HAP-1 (cell line): ENCODE results near the gene SENP1.
"Not testable (repeated sequence)": the region's sequence is repeated elsewhere in the genome, so short reads cannot be mapped to it uniquely, and the experiment has no call there.

Experiments used
- DNase-seq, 2 experiments: peaks; one replicate each; pipeline ENCODE4 v3.0.0-alpha.2; 2016 to 2020; ENCODE audit warnings: low spot score in 2 of 2
- H3K27me3 ChIP-seq: fragments of 250-450 bp; sonication (Bioruptor Pico); 2 replicates; pipeline ENCODE4 v1.5.1; 2020; ENCODE audit warnings: low read depth, mild to moderate bottlenecking, moderate library complexity
- H3K36me3 ChIP-seq: fragments of 250-450 bp; sonication (Bioruptor Pico); replicated peaks from 2 replicates; pipeline ENCODE4 v1.5.1; 2020; ENCODE audit warnings: mild to moderate bottlenecking
- H3K4me1 ChIP-seq: fragments of 250-450 bp; sonication (Bioruptor Pico); 2 replicates; pipeline ENCODE4 v1.5.1; 2020; ENCODE audit warnings: mild to moderate bottlenecking
- H3K4me3 ChIP-seq: fragments of 250-450 bp; sonication (Bioruptor Pico); 2 replicates; pipeline ENCODE4 v1.5.1; 2020; ENCODE audit warnings: mild to moderate bottlenecking, moderate library complexity
- H3K9me3 ChIP-seq: fragments of 250-450 bp; sonication (Bioruptor Pico); 2 replicates; pipeline ENCODE4 v1.5.1; 2020; ENCODE audit warnings: mild to moderate bottlenecking, moderate library complexity
- in situ Hi-C: fragments of 300-500 bp; cut with MboI; formaldehyde crosslinking; loops from 3 replicates; pipeline ENCODE4 v1.14.3; 2020; ENCODE audit warnings: low sequenced_read_pairs, inconsistent platforms, mixed read lengths

The SENP1 gene

DNA sequence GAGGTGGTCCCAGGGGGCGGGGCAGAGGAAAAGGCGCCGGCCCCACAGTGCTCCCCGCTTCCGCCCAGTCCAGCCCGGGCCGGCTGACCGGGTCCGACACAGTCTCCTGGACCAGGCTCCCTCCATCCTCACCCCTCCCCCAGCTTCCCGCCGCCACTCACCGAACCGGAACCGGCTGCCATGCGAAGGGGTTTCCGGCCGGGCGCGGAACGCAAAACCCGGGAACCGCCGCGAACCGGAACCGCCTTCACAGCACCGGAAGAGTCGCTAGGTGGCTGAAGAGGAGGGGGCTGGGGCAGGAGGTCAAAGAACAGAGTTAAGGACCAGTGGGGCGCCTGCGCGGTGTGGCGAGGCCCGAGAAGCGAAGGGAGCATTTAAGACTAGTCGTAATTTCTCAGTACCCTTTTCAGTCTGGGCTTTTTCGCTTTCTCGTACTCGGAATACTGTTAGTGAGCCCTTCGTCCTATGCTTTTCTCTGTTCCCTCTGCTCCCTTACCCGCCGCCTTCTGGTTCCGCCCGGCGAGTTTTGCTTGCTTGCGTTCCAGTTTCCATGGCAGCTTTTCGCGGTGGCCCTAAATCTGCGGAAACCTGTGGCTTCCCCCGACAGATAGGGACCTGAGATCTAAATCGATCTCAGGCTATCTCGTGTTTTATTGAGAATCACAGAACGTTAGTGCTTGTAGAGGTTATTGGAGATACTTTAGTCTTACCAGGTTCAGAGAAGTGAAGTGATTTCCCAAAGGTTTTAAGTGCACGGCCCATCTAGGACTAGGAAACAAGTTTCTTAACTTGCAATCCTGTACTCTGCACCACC lies at the start of gene SENP1:
Gene SENP1 (minus strand): TSS at position 213 of the 814 bp plus-strand sequence. CDS start 4,607 bp downstream, outside the sequence.
- peaks cover 17% of the 10 kb centered on the region for H3K4me1 ChIP-seq
- in situ Hi-C loops = no loop called here
- no peaks in the 10 kb centered on the region for H3K9me3 ChIP-seq
- peaks cover 5% of the 10 kb centered on the region for H3K27me3 ChIP-seq
- H3K4me3 ChIP-seq = peak within 1 kb of the TSS; percentile 85
- no peaks in the 10 kb centered on the region for H3K36me3 ChIP-seq
- peak; percentile 75 to 91 for DNase-seq

DNA sequence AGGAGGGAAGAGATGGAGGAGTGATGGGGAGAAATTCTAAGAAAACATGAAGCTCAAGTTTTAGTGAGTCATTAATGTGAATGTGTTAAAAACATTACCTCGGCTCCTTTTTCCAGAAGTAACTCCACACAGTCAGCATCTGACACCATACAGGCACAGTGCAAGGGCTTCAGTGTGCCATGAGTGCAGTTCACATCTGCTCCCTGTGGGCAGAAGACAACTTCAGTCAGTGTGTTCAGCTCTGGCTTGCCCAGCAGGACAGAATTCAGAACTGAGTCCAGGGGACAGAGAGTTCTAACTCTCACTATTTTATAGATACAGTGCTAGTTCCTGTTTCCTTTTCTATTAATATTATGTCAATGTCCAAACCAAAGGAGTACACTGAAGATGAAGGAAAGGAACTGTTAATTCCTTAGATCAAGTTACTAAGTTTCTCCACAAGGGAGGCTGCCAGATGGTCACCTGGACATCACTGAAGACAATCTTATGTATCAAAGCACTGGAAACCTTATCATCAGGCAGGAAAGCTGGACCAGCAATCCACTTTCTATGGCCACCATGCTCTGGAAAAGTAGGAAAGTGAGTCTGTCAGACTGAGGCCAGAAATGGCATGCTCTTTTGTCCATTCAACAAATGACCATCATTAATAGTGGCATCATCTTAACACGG lies 45.4 kb upstream of the SENP1 start:
- Histone ChIP-seq H3K27me3 (no peaks in the 10 kb centered on the region), H3K4me1 (peaks cover 3% of the 10 kb centered on the region), H3K4me3 (no peak overlapping the region), H3K9me3 (no peaks in the 10 kb centered on the region), H3K36me3 (peaks cover 40% of the 10 kb centered on the region)
- DNase-seq = no peak
- in situ Hi-C loops = no loop called here

DNA sequence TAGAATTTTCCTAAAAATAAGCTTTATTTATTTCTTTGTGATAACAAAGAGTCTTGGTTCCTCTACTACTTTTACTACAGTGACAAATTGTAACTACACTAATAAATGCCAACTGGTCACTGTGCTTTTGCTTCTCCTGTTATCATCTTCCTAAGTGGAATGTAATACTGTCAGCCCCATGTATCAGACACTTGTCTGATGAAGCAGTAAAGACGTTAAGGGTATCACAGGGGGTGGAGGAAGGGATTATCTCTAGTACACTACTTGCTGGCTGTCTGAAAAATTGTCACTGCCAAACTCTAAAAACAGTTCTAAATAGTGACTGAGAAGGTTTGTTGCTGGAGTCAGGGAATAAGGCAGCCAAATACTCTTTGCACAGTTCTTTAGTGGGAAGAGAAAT lies 40.1 kb upstream of the SENP1 start:
- H3K4me3 ChIP-seq = no peak overlapping the region
- no peaks in the 10 kb centered on the region for H3K27me3 ChIP-seq
- H3K36me3 ChIP-seq = peaks cover 75% of the 10 kb centered on the region
- no peak for DNase-seq
- H3K9me3 ChIP-seq = no peaks in the 10 kb centered on the region
- in situ Hi-C loops = no loop called here
- no peaks in the 10 kb centered on the region for H3K4me1 ChIP-seq

DNA sequence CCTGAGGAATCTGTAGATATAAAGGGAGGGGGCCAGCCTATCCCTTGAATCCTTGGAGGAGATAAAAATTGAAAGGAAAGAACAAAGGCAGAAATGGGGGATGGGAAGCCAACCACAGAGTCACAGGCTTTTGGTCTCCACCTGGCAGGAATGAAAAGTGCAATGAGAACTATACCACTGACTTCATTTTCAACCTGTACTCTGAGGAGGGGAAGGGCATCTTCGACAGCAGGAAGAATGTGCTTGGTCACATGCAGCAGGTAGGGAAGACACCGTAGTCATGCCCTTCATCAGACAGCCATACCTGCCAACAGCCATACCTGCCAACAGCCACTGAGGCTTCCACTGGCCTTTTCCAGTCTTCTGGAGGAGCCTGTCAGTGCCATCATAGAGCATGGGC lies 38.0 kb upstream of the SENP1 start:
- DNase-seq = no peak
- H3K4me3 ChIP-seq = no peak overlapping the region
- in situ Hi-C loops = no loop called here
- no peaks in the 10 kb centered on the region for H3K9me3 ChIP-seq
- H3K36me3 ChIP-seq = peaks cover 80% of the 10 kb centered on the region
- H3K4me1 ChIP-seq = no peaks in the 10 kb centered on the region
- H3K27me3 ChIP-seq = no peaks in the 10 kb centered on the region

DNA sequence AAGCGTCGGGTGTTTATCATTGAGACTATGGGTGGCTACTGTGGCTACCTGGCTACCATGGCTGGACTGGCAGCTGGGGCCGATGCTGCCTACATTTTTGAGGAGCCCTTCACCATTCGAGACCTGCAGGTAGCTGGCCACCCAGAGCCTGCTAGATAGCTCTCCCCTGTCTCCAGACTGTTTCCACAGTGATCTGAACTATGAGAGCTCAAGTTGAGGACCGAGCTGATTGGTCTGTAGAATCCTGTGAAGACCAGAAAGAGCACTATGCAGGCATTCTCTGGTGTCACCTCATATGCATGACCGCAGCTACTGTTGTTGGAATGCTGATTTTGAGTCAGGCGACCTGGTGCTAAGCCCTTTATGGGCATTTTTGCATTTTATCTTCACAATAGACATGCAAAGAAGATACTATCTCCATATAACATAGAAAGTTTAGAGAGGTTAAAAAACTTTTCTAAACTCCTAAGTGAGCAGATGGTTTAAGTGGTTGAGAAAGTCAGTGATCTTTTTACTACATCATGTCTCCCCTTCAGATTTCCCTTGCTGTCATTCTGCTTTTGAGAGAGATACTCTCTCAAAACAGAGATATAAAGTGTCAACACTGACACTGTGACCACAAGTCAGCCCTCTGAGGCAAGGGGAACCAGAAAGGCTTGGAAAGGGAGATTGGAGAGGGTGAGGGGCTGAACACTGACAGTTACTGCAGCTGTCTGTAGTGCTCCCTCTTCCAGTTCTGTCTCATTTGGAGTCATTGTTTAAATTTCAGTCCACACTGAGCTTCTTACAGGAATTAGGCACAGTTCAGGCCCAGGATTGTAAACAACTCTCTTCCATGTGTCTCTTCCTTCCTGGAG lies 37.2 kb upstream of the SENP1 start:
- no peaks in the 10 kb centered on the region for H3K4me1 ChIP-seq
- in situ Hi-C loops = no loop called here
- no peaks in the 10 kb centered on the region for H3K27me3 ChIP-seq
- peaks cover 80% of the 10 kb centered on the region for H3K36me3 ChIP-seq
- H3K9me3 ChIP-seq = no peaks in the 10 kb centered on the region
- no peak overlapping the region for H3K4me3 ChIP-seq
- DNase-seq = no peak

DNA sequence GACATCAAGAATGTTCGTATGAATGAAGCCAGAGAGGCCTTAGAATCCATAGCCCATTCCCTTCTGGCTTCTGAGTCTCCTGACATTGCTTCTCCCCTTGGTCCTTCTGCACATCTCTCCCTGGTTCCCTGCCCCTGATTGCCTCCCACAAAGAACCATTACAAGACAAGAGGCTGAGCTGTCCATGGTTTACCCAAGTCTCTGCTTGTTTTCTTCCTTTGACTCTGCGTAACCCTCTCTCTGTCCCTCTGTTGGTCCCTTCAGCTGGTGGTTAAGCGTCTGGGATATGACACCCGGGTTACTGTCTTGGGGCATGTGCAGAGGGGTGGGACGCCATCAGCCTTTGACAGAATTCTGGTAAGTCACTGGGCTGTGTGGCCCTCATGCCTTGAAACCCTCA lies 29.1 kb upstream of the SENP1 start:
- Histone ChIP-seq H3K27me3 (no peaks in the 10 kb centered on the region), H3K9me3 (no peaks in the 10 kb centered on the region), H3K36me3 (peaks cover 82% of the 10 kb centered on the region), H3K4me1 (no peaks in the 10 kb centered on the region), H3K4me3 (no peak overlapping the region)
- in situ Hi-C loops = no loop called here
- no peak for DNase-seq

DNA sequence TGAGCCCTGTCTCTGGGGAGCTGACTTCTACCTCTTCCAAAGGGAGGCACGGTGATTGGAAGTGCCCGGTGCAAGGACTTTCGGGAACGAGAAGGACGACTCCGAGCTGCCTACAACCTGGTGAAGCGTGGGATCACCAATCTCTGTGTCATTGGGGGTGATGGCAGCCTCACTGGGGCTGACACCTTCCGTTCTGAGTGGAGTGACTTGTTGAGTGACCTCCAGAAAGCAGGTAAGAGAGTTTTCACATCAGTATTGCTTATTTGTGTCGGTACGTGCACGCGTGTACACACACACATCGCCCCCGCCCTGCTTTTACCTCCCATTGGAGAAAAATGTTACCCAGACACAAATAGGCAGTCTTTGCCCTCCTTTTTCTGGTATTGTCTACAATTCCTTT lies 26.9 kb upstream of the SENP1 start:
- no peak for DNase-seq
- no peaks in the 10 kb centered on the region for H3K4me1 ChIP-seq
- no peak overlapping the region for H3K4me3 ChIP-seq
- in situ Hi-C loops = no loop called here
- H3K27me3 ChIP-seq = no peaks in the 10 kb centered on the region
- H3K36me3 ChIP-seq = peaks cover 80% of the 10 kb centered on the region
- no peaks in the 10 kb centered on the region for H3K9me3 ChIP-seq

DNA sequence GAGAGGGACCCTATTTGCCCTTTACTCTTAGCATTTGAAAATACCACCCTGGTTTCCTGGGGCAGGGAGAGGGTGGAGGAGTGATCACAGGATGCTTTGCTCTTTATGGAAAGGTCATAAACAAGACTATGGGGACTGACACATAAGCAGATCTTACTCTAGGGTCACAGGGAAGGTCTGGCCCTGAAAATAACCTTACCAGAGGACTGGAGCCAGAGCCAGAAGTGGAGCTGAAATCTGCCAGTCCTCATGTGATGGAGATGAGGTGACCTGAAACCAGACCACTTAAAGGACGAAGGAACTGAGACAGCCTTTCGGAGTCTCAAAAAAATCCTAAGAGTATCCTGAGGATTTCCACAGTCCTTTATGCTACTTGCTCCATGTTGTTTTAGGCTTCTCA lies 25.6 kb upstream of the SENP1 start:
- in situ Hi-C loops = no loop called here
- no peaks in the 10 kb centered on the region for H3K4me1 ChIP-seq
- H3K36me3 ChIP-seq = peaks cover 84% of the 10 kb centered on the region
- no peaks in the 10 kb centered on the region for H3K27me3 ChIP-seq
- no peak for DNase-seq
- H3K9me3 ChIP-seq = no peaks in the 10 kb centered on the region
- H3K4me3 ChIP-seq = no peak overlapping the region

DNA sequence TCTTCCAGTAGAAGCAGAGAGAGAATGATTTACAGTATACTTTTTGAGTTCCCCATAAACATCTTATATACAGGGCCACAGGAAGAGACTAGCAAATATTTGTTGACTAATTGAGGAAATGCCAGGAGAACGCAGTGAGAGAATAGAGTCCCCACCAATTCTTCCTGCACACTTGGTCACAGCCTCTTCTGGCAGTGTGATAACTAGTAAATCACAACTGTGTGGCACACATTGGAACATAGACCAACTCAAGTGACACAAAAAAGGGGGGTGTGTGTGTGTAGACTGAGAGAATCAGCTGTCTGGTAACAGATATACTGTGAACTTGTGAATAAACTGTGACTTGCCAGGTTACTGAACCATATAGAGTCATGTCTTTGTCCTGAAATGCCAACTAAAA lies 23.5 kb upstream of the SENP1 start:
- H3K9me3 ChIP-seq = no peaks in the 10 kb centered on the region
- in situ Hi-C loops = no loop called here
- DNase-seq = no peak
- no peaks in the 10 kb centered on the region for H3K27me3 ChIP-seq
- no peak overlapping the region for H3K4me3 ChIP-seq
- no peaks in the 10 kb centered on the region for H3K4me1 ChIP-seq
- H3K36me3 ChIP-seq = peaks cover 84% of the 10 kb centered on the region

DNA sequence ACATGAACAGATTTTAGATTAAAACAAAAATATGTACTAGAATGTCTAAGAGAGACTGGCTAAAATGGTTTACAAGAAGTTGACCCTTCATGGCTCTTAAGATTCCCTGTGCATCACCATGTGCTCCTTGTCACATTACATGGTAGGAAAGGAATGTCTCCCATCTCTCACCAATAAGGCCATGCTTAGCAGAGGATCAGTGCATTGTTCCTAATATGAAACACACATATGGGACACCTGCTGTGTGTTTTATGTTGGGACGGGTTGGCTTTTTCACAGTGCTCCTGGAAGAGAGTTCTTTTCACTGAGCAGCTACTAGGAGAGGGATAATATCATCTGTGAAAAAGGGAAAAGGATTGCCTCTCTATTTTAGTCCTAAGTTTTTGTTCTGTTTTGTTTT lies 22.9 kb upstream of the SENP1 start:
- in situ Hi-C loops = no loop called here
- H3K36me3 ChIP-seq = peaks cover 81% of the 10 kb centered on the region

DNA sequence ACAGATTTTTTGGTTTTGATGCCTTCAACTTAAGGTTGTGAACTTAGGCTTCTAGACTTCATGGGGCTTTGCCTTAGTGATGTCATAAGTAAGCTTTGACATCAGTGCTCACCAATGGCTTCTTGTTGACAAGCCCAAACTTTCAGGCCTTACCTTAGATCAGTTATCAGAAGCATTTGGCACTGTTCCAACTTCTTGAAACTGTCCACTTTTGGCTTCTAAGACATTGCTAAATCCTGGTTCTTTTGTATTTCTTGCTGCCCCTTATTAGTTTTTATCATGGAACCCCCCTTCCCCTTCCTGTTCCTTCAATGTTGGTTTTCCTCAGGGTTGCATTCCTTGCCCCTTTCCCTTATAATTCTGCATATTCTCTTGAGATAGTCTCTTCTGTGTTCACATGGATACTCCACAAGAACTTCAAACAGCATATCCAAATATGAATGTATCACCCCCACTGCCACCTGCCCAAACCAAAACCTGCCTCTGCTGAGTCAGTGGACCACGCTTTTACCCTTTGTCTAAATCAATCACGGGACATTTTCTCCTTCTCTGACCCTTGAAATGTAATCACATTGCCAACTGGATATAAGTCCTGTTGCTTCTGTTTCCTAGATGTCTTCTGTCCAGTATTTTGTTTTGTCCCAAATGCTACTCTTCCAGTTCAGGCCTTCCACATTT lies 21.2 kb upstream of the SENP1 start:
- Histone ChIP-seq H3K9me3 (no peaks in the 10 kb centered on the region), H3K36me3 (peaks cover 77% of the 10 kb centered on the region), H3K4me1 (peaks cover 2% of the 10 kb centered on the region; the same call in 1 of the 2 replicates), H3K27me3 (no peaks in the 10 kb centered on the region), H3K4me3 (no peak overlapping the region)
- in situ Hi-C loops = no loop called here
- no peak for DNase-seq

More for the DNA sequence above, 22.9 kb upstream of the SENP1 start:
- no peak for DNase-seq
- Histone ChIP-seq H3K27me3 (no peaks in the 10 kb centered on the region), H3K4me1 (no peaks in the 10 kb centered on the region), H3K4me3 (no peak overlapping the region), H3K9me3 (no peaks in the 10 kb centered on the region)

DNA sequence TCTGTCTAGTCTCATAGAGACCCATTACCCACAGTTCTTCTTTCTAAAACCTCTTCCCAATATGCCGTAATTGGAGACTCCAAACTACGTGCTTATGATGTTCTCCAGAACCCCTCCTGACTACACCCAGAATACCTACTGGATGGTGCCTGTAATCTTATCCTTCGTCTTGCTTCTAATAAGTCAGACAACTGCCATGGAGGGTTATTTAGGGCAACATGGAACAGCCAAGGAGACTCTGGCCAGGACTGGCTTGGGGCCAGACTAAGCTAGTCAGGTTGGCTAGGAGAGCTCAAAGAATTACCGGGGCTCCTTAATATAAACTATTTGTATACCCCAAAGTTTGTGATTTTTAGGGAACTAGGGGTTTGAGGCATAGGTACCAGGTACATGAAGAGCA lies 20.1 kb upstream of the SENP1 start:
- H3K9me3 ChIP-seq = no peaks in the 10 kb centered on the region
- H3K36me3 ChIP-seq = peaks cover 68% of the 10 kb centered on the region
- H3K27me3 ChIP-seq = no peaks in the 10 kb centered on the region
- no peak for DNase-seq
- in situ Hi-C loops = no loop called here
- H3K4me3 ChIP-seq = no peak overlapping the region
- H3K4me1 ChIP-seq = peaks cover 10% of the 10 kb centered on the region

DNA sequence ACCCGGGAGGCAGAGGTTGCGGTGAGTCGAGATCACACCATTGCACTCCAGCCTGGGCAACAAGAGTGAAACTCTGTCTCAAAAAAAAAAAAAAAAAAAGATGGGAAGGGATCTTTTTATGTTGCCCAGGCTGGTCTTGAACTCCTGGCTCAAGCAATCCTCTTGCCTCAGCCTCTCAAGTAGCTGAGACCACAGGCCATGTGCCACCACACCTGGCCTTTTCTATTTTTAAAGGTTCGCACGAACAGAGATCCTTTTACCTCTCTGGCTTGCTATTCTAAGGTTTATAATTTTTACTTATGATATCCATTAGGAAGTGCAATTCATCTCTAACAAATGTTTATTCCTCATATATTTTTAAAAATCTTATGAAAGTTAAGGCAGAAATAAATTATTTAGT lies 19.7 kb upstream of the SENP1 start:
- H3K9me3 ChIP-seq, DNase-seq, H3K4me3 ChIP-seq, H3K27me3 ChIP-seq, in situ Hi-C loops: not testable (repeated sequence)
- H3K4me1 ChIP-seq = peaks cover 13% of the 10 kb centered on the region
- peaks cover 64% of the 10 kb centered on the region for H3K36me3 ChIP-seq
